ENCODE results near the gene LGALS7. TPM values are rescaled to one million over a fixed set of nuclear protein-coding genes. Genes with fewer than 3 reads are reported as not detected.
"Not testable (repeated sequence)": the region's sequence is repeated elsewhere in the genome, so short reads cannot be mapped to it uniquely, and the experiment has no call there.

Gene LGALS7
- total RNA-seq, 1 experiment from 2014 or later = 2.1 TPM

DNA sequence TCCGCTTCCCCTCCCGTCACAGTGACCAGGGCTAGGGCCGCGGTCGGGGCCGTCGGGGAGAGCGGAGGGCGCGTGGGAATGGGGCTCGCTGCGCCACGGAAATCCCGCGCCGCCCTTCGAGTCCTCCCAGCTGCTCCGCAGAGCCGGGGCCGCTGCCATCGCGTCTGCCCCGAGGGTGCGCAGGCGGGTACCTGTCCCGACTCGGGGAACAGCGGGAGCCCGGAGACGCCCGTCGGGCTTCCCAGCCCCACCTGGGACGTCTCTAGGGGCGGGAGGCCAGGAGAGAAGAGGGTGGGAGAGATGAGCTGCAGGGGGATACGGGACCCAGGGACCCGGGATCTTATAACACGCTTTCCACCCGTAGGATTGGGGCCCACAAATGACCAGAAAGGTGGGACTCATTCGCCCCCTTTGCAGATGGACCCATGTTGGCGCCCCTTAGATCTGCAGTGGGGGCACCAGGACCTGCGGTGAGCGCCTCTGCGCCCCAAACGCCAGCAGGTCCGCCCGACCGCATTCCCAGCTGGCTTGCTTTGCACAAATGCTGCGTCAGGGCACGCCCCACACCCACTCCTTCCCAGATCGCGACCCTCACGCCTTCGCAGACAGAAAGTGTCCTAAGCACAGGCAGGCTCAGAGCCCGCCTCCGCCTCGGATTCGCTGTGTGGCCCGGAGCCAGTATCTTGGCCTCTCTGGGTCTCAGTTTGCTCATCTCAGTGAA, 2.9 kb downstream of the LGALS7 start:
- H3K4me3 ChIP-seq; H2AFZ ChIP-seq; H3K27me3 ChIP-seq (ENCODE audit: insufficient read depth, low read depth); H3K27ac ChIP-seq; H3K36me3 ChIP-seq (ENCODE audit: low read depth); H4K20me1 ChIP-seq (ENCODE audit: insufficient read depth); POLR2A ChIA-PET (ENCODE audit: unreplicated experiment); H3F3A ChIP-seq (ENCODE audit: insufficient read depth, low read depth); DNase-seq; H3K4me1 ChIP-seq (replicated peaks; ENCODE audit: insufficient read depth); H3K9me3 ChIP-seq (ENCODE audit: insufficient read depth, low read depth); H3K79me2 ChIP-seq (ENCODE audit: low read depth); H3K4me2 ChIP-seq; H3K9me2 ChIP-seq (ENCODE audit: insufficient read depth); intact Hi-C loops (cut with micrococcal nuclease; ENCODE audit: unreplicated experiment): not testable (repeated sequence)
- CTCF ChIA-PET = interaction anchor here (0.9 kb wide), 1 partner anchor 16 kb away, joined by 3 read pairs; no protein-coding TSS in a partner anchor
- TSS peak; percentile 96 for BruUV-seq (replicated peaks)

DNA sequence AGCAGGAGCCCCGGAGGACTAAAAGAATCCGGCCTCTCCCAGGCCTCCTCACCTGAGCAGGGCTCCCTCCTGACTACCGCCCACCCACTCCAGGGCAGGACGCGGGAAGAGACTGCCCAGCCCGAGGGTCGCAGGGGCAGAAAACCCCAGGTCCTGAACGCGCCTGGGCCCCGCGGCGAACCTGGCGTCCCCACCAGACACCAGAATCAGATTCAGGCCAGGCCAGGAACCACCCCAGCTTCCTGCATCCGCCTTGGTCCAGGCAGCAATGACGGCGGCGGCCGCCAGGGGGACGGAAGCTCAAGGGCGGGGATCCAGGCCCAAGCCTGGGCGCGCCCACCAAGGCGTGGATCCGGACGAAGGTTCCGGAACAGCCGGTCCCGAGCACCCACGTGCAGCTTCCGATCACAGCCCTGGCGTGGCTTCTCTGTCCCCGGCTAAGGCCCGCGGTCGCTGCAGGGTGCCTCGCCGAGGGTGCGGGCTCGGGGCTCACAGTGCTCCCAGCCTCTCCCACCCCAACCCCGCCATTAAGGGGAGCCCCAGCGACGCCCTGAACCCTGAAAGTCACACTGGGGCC, 3.6 kb downstream of the LGALS7 start:
- CTCF ChIA-PET = interaction anchor here (0.6 to 0.9 kb wide), 4 partner anchors 17 to 408 kb away, joined by 3 to 5 read pairs (median 4); no protein-coding TSS in a partner anchor
- H3K4me3 ChIP-seq = no peak overlapping the region
- intact Hi-C loops (cut with micrococcal nuclease; ENCODE audit: unreplicated experiment) = loop anchor here (2.0 kb wide), 1 partner anchor 61 kb away; the partner anchor contains the start of gene ECH1

DNA sequence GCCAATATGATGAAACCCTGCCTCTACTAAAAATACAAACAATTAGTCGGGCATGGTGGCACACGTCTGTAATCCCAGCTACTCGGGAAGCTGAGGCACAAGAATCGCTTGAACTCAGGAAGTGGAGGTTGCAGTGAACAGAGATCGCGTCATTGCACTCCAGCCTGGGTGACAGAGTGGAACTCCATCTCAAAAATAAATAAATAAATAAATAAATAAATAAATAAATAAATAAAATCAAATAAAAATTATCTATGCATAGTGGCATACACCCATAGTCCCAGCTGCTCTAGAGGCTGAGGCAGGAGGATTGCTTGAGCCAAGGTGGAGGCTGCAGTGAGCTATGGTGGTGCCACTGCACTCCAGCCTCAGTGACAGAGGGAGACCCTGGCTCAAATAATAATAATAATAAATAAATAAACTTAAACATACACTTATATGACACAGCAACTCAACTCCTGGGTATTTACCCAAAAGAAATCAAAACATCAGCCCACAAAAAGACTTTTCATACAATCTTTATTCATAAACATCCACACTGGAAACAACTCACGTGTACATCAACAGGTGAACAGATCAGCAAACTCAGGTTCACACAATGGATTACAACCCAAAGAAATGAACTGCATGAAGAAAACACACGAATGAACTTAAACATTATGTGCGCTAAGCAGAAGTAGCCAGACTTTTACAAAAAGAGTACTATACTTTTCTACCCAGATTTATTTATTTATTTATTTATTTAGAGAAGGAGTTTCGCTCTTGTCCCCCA, 6.9 kb downstream of the LGALS7 start:
- Histone ChIP-seq H2AFZ (no peak overlapping the region), H3K9me3 (ENCODE audit: insufficient read depth, low read depth) (no peaks in the 10 kb centered on the region), H3F3A (ENCODE audit: insufficient read depth, low read depth) (no peaks in the 10 kb centered on the region), H4K20me1 (ENCODE audit: insufficient read depth) (no peaks in the 10 kb centered on the region), H3K9me2 (ENCODE audit: insufficient read depth) (no peaks in the 10 kb centered on the region), H3K36me3 (ENCODE audit: low read depth) (no peaks in the 10 kb centered on the region), H3K79me2 (ENCODE audit: low read depth) (no peaks in the 10 kb centered on the region), H3K27ac (no peak overlapping the region), H3K27me3 (ENCODE audit: insufficient read depth, low read depth) (no peaks in the 10 kb centered on the region), H3K4me2 (no peak overlapping the region), H3K4me3 (no peak overlapping the region), H3K4me1 (replicated peaks; ENCODE audit: insufficient read depth) (no peaks in the 10 kb centered on the region)
- DNase-seq = no peak
- TF ChIP-seq EZH2 (IDR thresholded peaks at IDR 0.05; ENCODE audit: low read depth) (no peak), CTCF (conservative IDR thresholded peaks at IDR 0.05) (no peak)
- ChIA-PET POLR2A (ENCODE audit: unreplicated experiment) (no interaction called here), CTCF (interaction anchor here (0.6 kb wide), 1 partner anchor 45 kb away, joined by 3 read pairs; no protein-coding TSS in a partner anchor)
- intact Hi-C loops (cut with micrococcal nuclease; ENCODE audit: unreplicated experiment) = no loop called here
- BruUV-seq (replicated peaks) = no TSS peak

More for the DNA sequence above, 3.6 kb downstream of the LGALS7 start:
- peak in 1 of 2 experiments; percentile 69 for DNase-seq
- Histone ChIP-seq H3K27me3 (ENCODE audit: insufficient read depth, low read depth) (no peaks in the 10 kb centered on the region), H3K4me1 (replicated peaks; ENCODE audit: insufficient read depth) (no peaks in the 10 kb centered on the region), H3K27ac (no peak overlapping the region), H3K79me2 (ENCODE audit: low read depth) (no peaks in the 10 kb centered on the region), H2AFZ (peak overlapping the region; percentile 72; the same call in 1 of the 2 replicates), H3K9me3 (ENCODE audit: insufficient read depth, low read depth) (no peaks in the 10 kb centered on the region), H3K9me2 (ENCODE audit: insufficient read depth) (no peaks in the 10 kb centered on the region), H3K4me2 (no peak overlapping the region), H4K20me1 (ENCODE audit: insufficient read depth) (no peaks in the 10 kb centered on the region), H3F3A (ENCODE audit: insufficient read depth, low read depth) (no peaks in the 10 kb centered on the region), H3K36me3 (ENCODE audit: low read depth) (no peaks in the 10 kb centered on the region)
- POLR2A ChIA-PET (ENCODE audit: unreplicated experiment) = interaction anchor here (0.6 to 0.8 kb wide), 2 partner anchors 62 to 110 kb away, joined by 10 to 15 read pairs; partner anchors contain the start of gene ECH1
- BruUV-seq (replicated peaks) = no TSS peak
- TF ChIP-seq CTCF (conservative IDR thresholded peaks at IDR 0.05) = peak; percentile 80
- TF ChIP-seq EZH2 (IDR thresholded peaks at IDR 0.05; ENCODE audit: low read depth) = no peak
